HCT116 (cell line): ENCODE data around the gene THAP10.

ENCODE experiments used
- ATF3 ChIP-seq: IDR thresholded peaks from 2 replicates; pipeline ENCODE4 v1.6.1; 2012
- CEBPB ChIP-seq: IDR thresholded peaks from 2 replicates; pipeline ENCODE4 v1.6.1; 2012; ENCODE audit warnings: low read depth
- EZH2 ChIP-seq: fragments of 200-600 bp; sonication (generic); IDR thresholded peaks from 2 replicates; pipeline ENCODE4 v1.6.1; 2017; ENCODE audit warnings: antibody characterized with exemption, mixed run types
- EZH2phosphoT487 ChIP-seq: fragments of 200-600 bp; IDR thresholded peaks from 2 replicates; pipeline ENCODE4 v1.6.1; 2018; ENCODE audit warnings: antibody characterized with exemption, borderline replicate concordance
- POLR2A ChIP-seq: IDR thresholded peaks from 2 replicates; pipeline ENCODE4 v1.7.0; 2011; ENCODE audit warnings: borderline replicate concordance; ENCODE audit not compliant: insufficient read depth, insufficient read length; ENCODE audit errors: extremely low read depth
- POLR2AphosphoS5 ChIP-seq: IDR thresholded peaks from 2 replicates; pipeline ENCODE4 v1.6.1; 2011; ENCODE audit warnings: mild to moderate bottlenecking, low read depth, low read length, moderate library complexity
- YY1 ChIP-seq: IDR thresholded peaks from 2 replicates; pipeline ENCODE4 v1.6.1; 2011; ENCODE audit warnings: low read length, low read depth, moderate library complexity, mild to moderate bottlenecking; ENCODE audit not compliant: insufficient replicate concordance; ENCODE audit errors: extremely low read depth
- ZFX ChIP-seq: fragments of 450-650 bp; IDR thresholded peaks from 2 replicates; pipeline ENCODE4 v1.6.1; 2017
- TF ChIP-seq, protein P1 (sequence below), 3 experiments: fragments of 200-600 bp in 1 of 3; sonication (generic) in 1 of 3; IDR thresholded peaks in 2 of 3; conservative IDR thresholded peaks in 1 of 3; 2 replicates each; pipeline ENCODE4 v1.5.1; 2012 to 2017; ENCODE audit warnings: low read depth in 2 of 3, low read length in 2 of 3, antibody characterized with exemption in 1 of 3, borderline replicate concordance in 1 of 3, control low read depth in 1 of 3, mild to moderate bottlenecking in 1 of 3, mixed read lengths in 1 of 3, mixed run types in 1 of 3, moderate library complexity in 1 of 3; ENCODE audit not compliant: insufficient read depth in 1 of 3

GRCh38 chr15:70863450-70864218 lies 28.6 kb downstream of the THAP10 start:
- TF ChIP-seq, protein P1, sequence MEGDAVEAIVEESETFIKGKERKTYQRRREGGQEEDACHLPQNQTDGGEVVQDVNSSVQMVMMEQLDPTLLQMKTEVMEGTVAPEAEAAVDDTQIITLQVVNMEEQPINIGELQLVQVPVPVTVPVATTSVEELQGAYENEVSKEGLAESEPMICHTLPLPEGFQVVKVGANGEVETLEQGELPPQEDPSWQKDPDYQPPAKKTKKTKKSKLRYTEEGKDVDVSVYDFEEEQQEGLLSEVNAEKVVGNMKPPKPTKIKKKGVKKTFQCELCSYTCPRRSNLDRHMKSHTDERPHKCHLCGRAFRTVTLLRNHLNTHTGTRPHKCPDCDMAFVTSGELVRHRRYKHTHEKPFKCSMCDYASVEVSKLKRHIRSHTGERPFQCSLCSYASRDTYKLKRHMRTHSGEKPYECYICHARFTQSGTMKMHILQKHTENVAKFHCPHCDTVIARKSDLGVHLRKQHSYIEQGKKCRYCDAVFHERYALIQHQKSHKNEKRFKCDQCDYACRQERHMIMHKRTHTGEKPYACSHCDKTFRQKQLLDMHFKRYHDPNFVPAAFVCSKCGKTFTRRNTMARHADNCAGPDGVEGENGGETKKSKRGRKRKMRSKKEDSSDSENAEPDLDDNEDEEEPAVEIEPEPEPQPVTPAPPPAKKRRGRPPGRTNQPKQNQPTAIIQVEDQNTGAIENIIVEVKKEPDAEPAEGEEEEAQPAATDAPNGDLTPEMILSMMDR (IDR thresholded peaks at IDR 0.05 in 2 of 3, conservative IDR thresholded peaks at IDR 0.05 in 1 of 3; ENCODE audit: borderline replicate concordance in 1 of 3, insufficient read depth in 1 of 3, low read depth in 2 of 3, low read length in 2 of 3): no peak
- TF ChIP-seq POLR2AphosphoS5 (no peak), ZFX (no peak), ATF3 (no peak), EZH2 (no peak), EZH2phosphoT487 (no peak), CEBPB (no peak), POLR2A (no peak), YY1 (no peak)
